Stimulated activated naive CD8-positive, alpha-beta T cell treated with anti-CD3 and anti-CD28 coated beads, Interleukin-15, amount 100 ng/mL, for 72 hours (primary cell): ENCODE measurements around the gene SH3TC2.

ENCODE experiments used
- ATAC-seq: fragments of 150-1000 bp; cut with Tn5 transposase; 2 replicates; pipeline ENCODE4 v1.10.0; 2021; ENCODE audit warnings: mild to moderate bottlenecking, moderate library complexity
- DNase-seq, 2 donors: peaks; one replicate each; pipeline ENCODE4 v3.0.0; 2021 to 2022
- H3K27ac Mint-ChIP-seq, 2 donors: one replicate each; pipeline ENCODE4 v1.8.0; 2022; ENCODE audit warnings: mild to moderate bottlenecking in 2 of 2, mixed read lengths in 2 of 2, moderate library complexity in 2 of 2
- H3K27me3 Mint-ChIP-seq: one replicate; pipeline ENCODE4 v1.8.0; 2022; ENCODE audit warnings: mixed read lengths
- H3K4me1 Mint-ChIP-seq: one replicate; pipeline ENCODE4 v1.8.0; 2022; ENCODE audit warnings: mild to moderate bottlenecking, mixed read lengths
- H3K4me3 Mint-ChIP-seq, 2 donors: one replicate each; pipeline ENCODE4 v1.8.0; 2022; ENCODE audit warnings: mild to moderate bottlenecking in 2 of 2, mixed read lengths in 2 of 2, moderate library complexity in 1 of 2
- H3K9me3 Mint-ChIP-seq, 2 donors: one replicate each; pipeline ENCODE4 v1.8.0; 2022; ENCODE audit warnings: mixed read lengths in 2 of 2

The SH3TC2 gene

GRCh38 chr5:149072376-149072775 lies 9.5 kb upstream of the SH3TC2 start:
- peaks cover 0 to 5% of the 10 kb centered on the region in 2 donors for H3K9me3 Mint-ChIP-seq
- no peaks in the 10 kb centered on the region for H3K4me1 Mint-ChIP-seq
- no peak overlapping the region for H3K27ac Mint-ChIP-seq
- ATAC-seq = no peak
- DNase-seq = no peak
- no peak overlapping the region for H3K4me3 Mint-ChIP-seq
- H3K27me3 Mint-ChIP-seq = peaks cover 9% of the 10 kb centered on the region

- Mint-ChIP-seq H3K9me3 (peaks cover 2 to 5% of the 10 kb centered on the region in 2 donors), H3K4me1 (no peaks in the 10 kb centered on the region), H3K27me3 (peaks cover 9% of the 10 kb centered on the region), H3K27ac (no peak overlapping the region), H3K4me3 (no peak overlapping the region)
- ATAC-seq (no peak), DNase-seq (no peak)
Measured at GRCh38 chr5:149071756-149072155, 8.9 kb upstream of the SH3TC2 start.

GRCh38 chr5:149071216-149071615 lies 8.4 kb upstream of the SH3TC2 start:
- Mint-ChIP-seq H3K9me3 (peaks cover 8 to 10% of the 10 kb centered on the region in 2 donors), H3K4me1 (no peaks in the 10 kb centered on the region), H3K4me3 (no peak overlapping the region), H3K27me3 (peaks cover 9% of the 10 kb centered on the region), H3K27ac (no peak overlapping the region)
- DNase-seq = no peak
- ATAC-seq = no peak

GRCh38 chr5:149069711-149070110 lies 6.8 kb upstream of the SH3TC2 start:
- no peak overlapping the region for H3K4me3 Mint-ChIP-seq
- DNase-seq (no peak), ATAC-seq (no peak)
- no peak overlapping the region for H3K27ac Mint-ChIP-seq
- no peaks in the 10 kb centered on the region for H3K4me1 Mint-ChIP-seq
- H3K9me3 Mint-ChIP-seq = peaks cover 5 to 8% of the 10 kb centered on the region in 2 donors
- H3K27me3 Mint-ChIP-seq = peaks cover 9% of the 10 kb centered on the region

- Mint-ChIP-seq H3K4me3 (no peak overlapping the region), H3K27me3 (peaks cover 18% of the 10 kb centered on the region), H3K27ac (no peak overlapping the region), H3K4me1 (no peaks in the 10 kb centered on the region), H3K9me3 (peaks cover 5 to 8% of the 10 kb centered on the region in 2 donors)
- DNase-seq (no peak), ATAC-seq (no peak)
Measured at GRCh38 chr5:149063896-149064478, 1.1 kb upstream of the SH3TC2 start.

GRCh38 chr5:149062371-149063016 lies 368 bp downstream of the SH3TC2 start:
- Mint-ChIP-seq H3K27ac (peak overlapping the region in 1 of 2 donors; percentile 39), H3K4me3 (no peak overlapping the region), H3K9me3 (peaks cover 5 to 17% of the 10 kb centered on the region in 2 donors), H3K27me3 (peaks cover 27% of the 10 kb centered on the region), H3K4me1 (no peaks in the 10 kb centered on the region)
- no peak for DNase-seq
- no peak for ATAC-seq

GRCh38 chr5:149061341-149061740 lies 1.5 kb downstream of the SH3TC2 start:
- DNase-seq = no peak

GRCh38 chr5:149060325-149060724 lies 2.5 kb downstream of the SH3TC2 start:
- Mint-ChIP-seq H3K27ac (no peak overlapping the region), H3K9me3 (peaks cover 0 to 9% of the 10 kb centered on the region in 2 donors), H3K4me3 (no peak overlapping the region), H3K4me1 (no peaks in the 10 kb centered on the region), H3K27me3 (peaks cover 27% of the 10 kb centered on the region)
- no peak for ATAC-seq
- no peak for DNase-seq

More at GRCh38 chr5:149061341-149061740, 1.5 kb downstream of the SH3TC2 start:
- H3K4me1 Mint-ChIP-seq = no peaks in the 10 kb centered on the region
- no peak overlapping the region for H3K4me3 Mint-ChIP-seq
- H3K27me3 Mint-ChIP-seq = peaks cover 27% of the 10 kb centered on the region
- H3K9me3 Mint-ChIP-seq = peaks cover 1 to 10% of the 10 kb centered on the region in 2 donors
- no peak overlapping the region for H3K27ac Mint-ChIP-seq
- ATAC-seq = no peak

GRCh38 chr5:149056616-149057165 lies 6.2 kb downstream of the SH3TC2 start:
- DNase-seq = no peak
- Mint-ChIP-seq H3K27me3 (peaks cover 19% of the 10 kb centered on the region), H3K9me3 (peaks cover 0 to 9% of the 10 kb centered on the region in 2 donors), H3K4me3 (no peak overlapping the region), H3K27ac (no peak overlapping the region), H3K4me1 (no peaks in the 10 kb centered on the region)
- ATAC-seq = no peak

GRCh38 chr5:149054416-149054815 lies 8.4 kb downstream of the SH3TC2 start:
- peaks cover 0 to 9% of the 10 kb centered on the region in 2 donors for H3K9me3 Mint-ChIP-seq
- no peak overlapping the region for H3K4me3 Mint-ChIP-seq
- H3K27ac Mint-ChIP-seq = no peak overlapping the region
- no peak for DNase-seq
- no peaks in the 10 kb centered on the region for H3K4me1 Mint-ChIP-seq
- ATAC-seq = no peak
- H3K27me3 Mint-ChIP-seq = peaks cover 9% of the 10 kb centered on the region

GRCh38 chr5:149053072-149053695 lies 9.7 kb downstream of the SH3TC2 start:
- Mint-ChIP-seq H3K27me3 (peaks cover under 1% of the 10 kb centered on the region), H3K27ac (no peak overlapping the region), H3K4me3 (no peak overlapping the region)

GRCh38 chr5:149049371-149049781 lies 13.5 kb downstream of the SH3TC2 start:
- Mint-ChIP-seq H3K27me3 (no peaks in the 10 kb centered on the region), H3K9me3 (no peaks in the 10 kb centered on the region), H3K27ac (no peak overlapping the region), H3K4me1 (no peaks in the 10 kb centered on the region), H3K4me3 (no peak overlapping the region)
- DNase-seq = no peak
- ATAC-seq = no peak

More at GRCh38 chr5:149053072-149053695, 9.7 kb downstream of the SH3TC2 start:
- no peaks in the 10 kb centered on the region for H3K4me1 Mint-ChIP-seq
- ATAC-seq (no peak), DNase-seq (no peak)
- H3K9me3 Mint-ChIP-seq = peaks cover 0 to under 1% of the 10 kb centered on the region in 2 donors

GRCh38 chr5:149048811-149049210 lies 14.1 kb downstream of the SH3TC2 start:
- no peak for DNase-seq
- H3K9me3 Mint-ChIP-seq = no peaks in the 10 kb centered on the region
- no peak overlapping the region for H3K4me3 Mint-ChIP-seq
- no peak for ATAC-seq
- no peaks in the 10 kb centered on the region for H3K27me3 Mint-ChIP-seq
- no peak overlapping the region for H3K27ac Mint-ChIP-seq
- no peaks in the 10 kb centered on the region for H3K4me1 Mint-ChIP-seq

- H3K27me3 Mint-ChIP-seq = no peaks in the 10 kb centered on the region
- H3K4me3 Mint-ChIP-seq = no peak overlapping the region
- H3K27ac Mint-ChIP-seq = no peak overlapping the region
- ATAC-seq = no peak
- no peaks in the 10 kb centered on the region for H3K4me1 Mint-ChIP-seq
- H3K9me3 Mint-ChIP-seq = no peaks in the 10 kb centered on the region
- no peak for DNase-seq
Measured at GRCh38 chr5:149047462-149047861, 15.4 kb downstream of the SH3TC2 start.

GRCh38 chr5:149046196-149046829 lies 16.5 kb downstream of the SH3TC2 start:
- Mint-ChIP-seq H3K4me1 (no peaks in the 10 kb centered on the region), H3K9me3 (no peaks in the 10 kb centered on the region), H3K27me3 (no peaks in the 10 kb centered on the region), H3K27ac (no peak overlapping the region), H3K4me3 (no peak overlapping the region)
- ATAC-seq (no peak), DNase-seq (no peak)

GRCh38 chr5:149045089-149045460 lies 17.8 kb downstream of the SH3TC2 start:
- no peak overlapping the region for H3K27ac Mint-ChIP-seq

More at GRCh38 chr5:149045089-149045460, 17.8 kb downstream of the SH3TC2 start:
- ATAC-seq (no peak), DNase-seq (no peak)
- H3K4me1 Mint-ChIP-seq = no peaks in the 10 kb centered on the region
- H3K9me3 Mint-ChIP-seq = no peaks in the 10 kb centered on the region
- no peak overlapping the region for H3K4me3 Mint-ChIP-seq
- H3K27me3 Mint-ChIP-seq = no peaks in the 10 kb centered on the region
